ENCODE data around the gene TMEM50A.
"Not testable (repeated sequence)": the region's sequence is repeated elsewhere in the genome, so short reads cannot be mapped to it uniquely, and the experiment has no call there.

DNA sequence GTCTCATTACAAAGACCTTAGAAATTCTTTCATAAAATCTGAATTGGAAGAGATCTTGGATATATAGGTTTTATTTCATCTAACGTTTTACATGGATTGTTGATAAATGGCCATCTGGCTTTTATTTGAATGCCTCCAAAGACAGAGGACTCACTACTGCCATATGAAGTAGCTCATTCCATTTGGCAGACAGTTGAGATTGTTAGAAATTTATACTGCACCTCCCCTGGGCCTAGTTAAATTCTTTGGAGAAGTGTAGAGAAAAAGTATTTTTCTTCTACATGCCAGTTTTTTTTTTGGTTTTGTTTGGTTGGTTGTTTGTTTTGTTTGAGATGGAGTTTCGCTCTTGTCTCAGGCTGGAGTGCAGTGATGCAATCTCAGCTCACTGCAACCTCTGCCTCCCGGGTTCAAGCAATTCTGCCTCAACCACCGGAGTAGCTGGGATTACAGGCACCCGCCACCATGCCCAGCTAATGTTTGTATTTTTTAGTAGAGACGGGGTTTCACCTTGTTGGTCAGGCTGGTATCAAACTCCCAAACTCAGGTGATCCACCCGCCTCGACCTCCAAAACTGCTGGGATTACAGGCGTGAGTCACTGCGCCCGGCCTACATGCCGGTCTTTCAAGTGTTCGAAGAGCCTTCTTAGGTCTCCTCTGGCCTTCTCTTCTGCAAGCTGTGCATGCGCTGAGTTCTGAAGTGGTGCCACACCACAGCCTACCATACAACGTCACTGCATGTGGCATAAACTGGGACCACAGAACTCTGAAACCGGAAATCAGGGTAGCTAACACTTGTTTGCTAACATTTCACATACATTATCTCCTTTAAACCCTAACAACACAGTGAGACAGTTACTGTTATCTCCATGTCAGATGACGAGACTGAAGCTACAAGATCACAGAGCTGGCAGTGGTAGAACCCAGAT lies 24.8 kb downstream of the TMEM50A start:
- TF ChIP-seq, protein P1, sequence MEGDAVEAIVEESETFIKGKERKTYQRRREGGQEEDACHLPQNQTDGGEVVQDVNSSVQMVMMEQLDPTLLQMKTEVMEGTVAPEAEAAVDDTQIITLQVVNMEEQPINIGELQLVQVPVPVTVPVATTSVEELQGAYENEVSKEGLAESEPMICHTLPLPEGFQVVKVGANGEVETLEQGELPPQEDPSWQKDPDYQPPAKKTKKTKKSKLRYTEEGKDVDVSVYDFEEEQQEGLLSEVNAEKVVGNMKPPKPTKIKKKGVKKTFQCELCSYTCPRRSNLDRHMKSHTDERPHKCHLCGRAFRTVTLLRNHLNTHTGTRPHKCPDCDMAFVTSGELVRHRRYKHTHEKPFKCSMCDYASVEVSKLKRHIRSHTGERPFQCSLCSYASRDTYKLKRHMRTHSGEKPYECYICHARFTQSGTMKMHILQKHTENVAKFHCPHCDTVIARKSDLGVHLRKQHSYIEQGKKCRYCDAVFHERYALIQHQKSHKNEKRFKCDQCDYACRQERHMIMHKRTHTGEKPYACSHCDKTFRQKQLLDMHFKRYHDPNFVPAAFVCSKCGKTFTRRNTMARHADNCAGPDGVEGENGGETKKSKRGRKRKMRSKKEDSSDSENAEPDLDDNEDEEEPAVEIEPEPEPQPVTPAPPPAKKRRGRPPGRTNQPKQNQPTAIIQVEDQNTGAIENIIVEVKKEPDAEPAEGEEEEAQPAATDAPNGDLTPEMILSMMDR (IDR thresholded peaks at IDR 0.05; ENCODE audit: insufficient read depth, low read length, poor library complexity, severe bottlenecking) = not testable (repeated sequence)
- not testable (repeated sequence) for TF ChIP-seq EZH2phosphoT487 (conservative IDR thresholded peaks at IDR 0.05; ENCODE audit: low read length)

Data from SU-DHL-6 (cell line).